Measurements from ENCODE around the gene MS4A18.
"Not testable (repeated sequence)": the region's sequence is repeated elsewhere in the genome, so short reads cannot be mapped to it uniquely, and the experiment has no call there.

MS4A18 gene

DNA sequence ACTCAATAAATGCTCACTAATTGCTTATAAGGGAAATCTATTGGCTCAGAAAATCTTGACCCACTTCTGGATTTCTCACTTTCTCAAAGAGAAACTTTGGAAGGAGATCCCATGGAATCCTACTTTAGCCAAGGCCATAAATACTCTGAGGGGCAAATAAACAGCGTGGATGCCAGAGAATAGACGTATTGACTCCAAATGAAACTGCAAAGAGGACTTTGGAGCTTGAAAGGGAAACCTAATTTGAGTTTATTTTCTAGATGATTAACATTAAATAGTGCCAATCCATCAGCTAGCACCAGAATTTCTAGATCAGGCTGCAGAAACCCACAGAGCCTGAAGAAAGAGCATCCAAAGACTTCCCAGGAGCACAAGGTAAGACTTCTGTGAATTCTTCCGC lies at the start of gene MS4A18:
Gene MS4A18, plus strand, starts transcription at position 301 of the 400 bp plus-strand sequence.
- DNase-seq, result no peak

DNA sequence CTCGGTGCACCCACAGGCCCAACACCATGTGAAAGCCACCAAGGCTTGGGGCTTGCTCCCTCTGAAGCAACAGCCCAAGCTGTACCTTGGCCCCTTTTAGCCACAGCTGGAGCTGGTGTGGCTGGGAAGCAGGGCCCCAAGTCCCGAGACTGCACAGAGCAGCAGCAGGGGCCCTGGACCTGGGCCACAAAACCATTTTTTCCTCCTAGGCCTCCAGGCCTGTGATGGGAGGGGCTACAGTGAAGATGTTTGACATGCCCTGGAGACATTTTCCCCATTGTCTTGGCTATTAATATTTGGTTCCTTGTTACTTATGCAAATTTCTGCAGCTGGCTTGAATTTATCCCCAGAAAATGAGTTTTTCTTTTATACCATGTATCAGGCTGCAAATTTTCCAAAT lies 46.3 kb upstream of the MS4A18 start:
- DNase-seq, result not testable (repeated sequence)

- DNase-seq, result no peak
These were observed 44.6 kb upstream of the MS4A18 start for GRCh38 chr11:60679879-60680278.

- DNase-seq, result no peak
These were observed 43.9 kb upstream of the MS4A18 start for GRCh38 chr11:60680455-60681119.

- DNase-seq, result not testable (repeated sequence)
These were observed 40.0 kb upstream of the MS4A18 start for GRCh38 chr11:60684541-60684848.

GRCh38 chr11:60691661-60692060 lies 32.9 kb upstream of the MS4A18 start:
- no peak for DNase-seq

- no peak for DNase-seq
These were observed 25.2 kb upstream of the MS4A18 start, which contains the start of gene MS4A8 for GRCh38 chr11:60699284-60699691. Gene MS4A8 (plus strand): TSS chr11:60699612. CDS start chr11:60700861, 1,249 bp downstream.

GRCh38 chr11:60699936-60700335 lies 24.6 kb upstream of the MS4A18 start:
- DNase-seq, result no peak

- no peak for DNase-seq
These were observed 23.6 kb upstream of the MS4A18 start for GRCh38 chr11:60700689-60701468.

DNA sequence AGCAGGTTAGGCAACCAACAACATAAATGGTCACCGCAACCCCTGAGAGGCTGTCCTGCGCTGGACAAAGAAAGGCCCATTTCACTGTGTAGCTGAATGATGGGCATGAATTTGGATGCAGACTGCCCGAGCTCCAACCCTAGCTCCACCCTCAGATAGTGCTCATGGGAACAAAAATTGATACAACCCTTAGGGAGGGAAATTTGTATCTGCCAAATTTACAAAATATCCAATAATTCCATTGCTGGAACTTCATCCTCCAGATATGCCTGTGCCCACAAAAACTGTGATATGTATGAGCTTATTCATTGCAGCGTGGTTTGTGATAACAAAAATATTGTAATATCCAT lies 23.1 kb upstream of the MS4A18 start:
- DNase-seq, result no peak

- no peak for DNase-seq
These were observed 21.1 kb upstream of the MS4A18 start for GRCh38 chr11:60703374-60703773.

DNA sequence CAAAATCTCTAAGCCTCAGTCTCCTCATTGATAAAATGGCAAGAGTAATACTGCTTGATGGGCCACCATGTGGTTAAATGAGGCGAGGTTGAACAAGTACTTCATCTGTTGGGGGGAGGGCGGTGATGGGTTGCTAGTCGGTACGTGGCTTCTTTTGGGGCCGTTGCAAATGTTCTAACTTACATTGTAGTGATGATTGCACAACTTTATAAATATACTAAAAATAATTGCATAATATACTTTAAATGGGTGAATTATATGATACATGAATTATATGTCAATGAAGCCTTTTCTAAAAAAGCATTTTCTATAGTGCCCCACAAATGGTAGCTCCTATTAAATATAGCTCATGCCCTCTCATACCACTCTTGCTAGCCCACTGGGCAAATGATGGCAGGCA lies 18.6 kb upstream of the MS4A18 start:
- no peak for DNase-seq

- DNase-seq, result no peak
These were observed 17.6 kb upstream of the MS4A18 start for GRCh38 chr11:60706931-60707330.

- DNase-seq, result no peak
These were observed 14.0 kb upstream of the MS4A18 start for GRCh38 chr11:60710482-60710881.

DNA sequence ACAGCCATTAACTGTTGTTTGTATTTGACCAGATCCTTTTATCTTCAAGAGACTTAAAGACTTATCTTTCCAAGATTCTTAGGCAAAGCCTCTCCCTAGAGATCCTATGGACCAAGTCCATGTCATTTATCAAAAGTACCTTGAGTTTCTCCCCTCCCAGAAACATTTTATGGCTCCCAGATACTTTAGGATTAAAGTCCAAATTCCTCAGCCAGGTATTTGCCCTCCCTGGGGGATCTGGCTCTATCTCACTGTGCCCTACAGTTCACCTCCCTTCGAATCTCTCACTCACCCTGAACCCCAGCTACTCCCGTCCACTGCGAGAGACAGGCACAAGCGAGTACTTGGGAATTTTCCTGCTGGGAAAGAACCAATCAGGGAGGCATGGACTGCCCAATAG lies 13.2 kb upstream of the MS4A18 start:
- no peak for DNase-seq

DNA sequence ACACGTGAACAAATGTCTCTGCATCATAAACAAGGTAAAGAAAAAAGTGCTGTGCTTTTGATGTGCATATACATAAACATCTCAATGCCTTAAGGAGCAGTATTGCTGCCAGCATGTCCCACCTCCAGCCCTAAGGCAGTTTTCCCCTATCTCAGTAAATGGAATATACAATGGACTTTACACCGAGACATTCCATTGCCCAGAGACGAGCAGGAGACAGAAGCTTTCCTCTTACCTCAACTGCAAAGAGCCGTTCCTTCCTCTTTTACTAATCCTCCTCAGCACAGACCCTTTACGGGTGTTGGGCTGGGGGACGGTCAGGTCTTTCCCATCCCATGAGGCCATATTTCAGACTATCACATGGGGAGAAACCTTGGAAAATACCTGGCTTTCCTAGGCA lies 11.1 kb upstream of the MS4A18 start:
- not testable (repeated sequence) for DNase-seq

DNA sequence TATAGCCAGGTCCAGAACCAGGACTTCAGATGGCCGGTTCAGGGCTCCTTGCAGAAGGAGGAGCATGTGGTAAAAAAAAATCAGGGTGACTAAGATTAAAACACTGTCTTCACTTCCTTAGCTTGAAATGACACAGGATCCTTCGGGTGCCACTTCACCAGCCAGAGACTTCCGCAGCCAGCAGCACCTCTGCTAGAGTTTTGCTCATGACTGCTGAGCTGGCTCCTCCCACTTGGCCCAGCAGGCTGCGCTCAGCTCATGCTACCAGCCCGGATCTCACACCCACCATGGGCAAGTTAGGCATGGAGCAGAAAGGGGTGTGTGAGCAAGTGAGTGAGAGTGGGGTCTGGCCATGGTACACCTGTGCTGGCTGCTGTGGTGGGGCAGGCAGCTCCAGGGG lies 6.6 kb upstream of the MS4A18 start:
- no peak for DNase-seq

- no peak for DNase-seq
These were observed 5.8 kb upstream of the MS4A18 start for GRCh38 chr11:60718524-60719316.

- DNase-seq, result no peak
These were observed 5.1 kb upstream of the MS4A18 start for GRCh38 chr11:60719391-60719790.

- no peak for DNase-seq
These were observed 4.1 kb upstream of the MS4A18 start for GRCh38 chr11:60720460-60720859.

- DNase-seq, result no peak
These were observed 1.1 kb downstream of the MS4A18 start for GRCh38 chr11:60725592-60725991.

- no peak for DNase-seq
These were observed 7.1 kb downstream of the MS4A18 start for GRCh38 chr11:60731586-60731985.

DNA sequence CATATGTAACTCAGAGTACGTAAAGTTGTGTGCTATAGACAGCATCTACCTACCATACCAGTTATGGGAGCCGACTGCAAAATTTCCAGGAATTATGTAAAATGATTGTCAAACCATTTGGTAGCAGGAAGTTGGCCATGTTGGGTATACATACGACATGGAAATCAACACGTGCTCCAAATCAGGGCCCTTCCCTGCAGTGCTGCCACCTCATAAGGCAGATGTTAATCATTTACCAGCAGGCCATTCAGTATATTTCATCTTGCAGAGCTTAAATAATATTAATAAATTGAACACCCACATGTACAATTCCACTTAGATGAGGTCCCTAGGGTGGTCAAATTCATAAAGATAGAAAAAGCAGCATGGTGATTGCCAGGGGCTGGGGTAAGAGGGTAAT lies 9.8 kb downstream of the MS4A18 start:
- no peak for DNase-seq

GRCh38 chr11:60739114-60739513 lies 14.6 kb downstream of the MS4A18 start:
- DNase-seq, result no peak

Measured in activated T-cell treated with anti-CD3 and anti-CD28 coated beads for 4 hours (primary cell).